Measurements from ENCODE around the gene LCN1.

The LCN1 gene

GRCh38 chr9:135520916-135521607, at the start of gene LCN1:
TSS of gene LCN1 (plus strand) at chr9:135521440. CDS start at chr9:135521498, 58 bp downstream.
- DNase-seq (ENCODE audit: low spot score) = no peak

- no peak for DNase-seq (ENCODE audit: low spot score)
These were observed 49.2 kb upstream of the LCN1 start for GRCh38 chr9:135471791-135472640.

GRCh38 chr9:135473972-135474543, 47.2 kb upstream of the LCN1 start:
- no peak for DNase-seq (ENCODE audit: low spot score)

GRCh38 chr9:135474915-135475314, 46.3 kb upstream of the LCN1 start:
- DNase-seq (ENCODE audit: low spot score) = peak; percentile 19

- DNase-seq (ENCODE audit: low spot score) = no peak
These were observed 44.5 kb upstream of the LCN1 start for GRCh38 chr9:135476561-135477355.

GRCh38 chr9:135478191-135478590, 43.0 kb upstream of the LCN1 start:
- DNase-seq (ENCODE audit: low spot score) = no peak

GRCh38 chr9:135478829-135479468, 42.3 kb upstream of the LCN1 start:
- no peak for DNase-seq (ENCODE audit: low spot score)

- DNase-seq (ENCODE audit: low spot score) = no peak
These were observed 41.7 kb upstream of the LCN1 start, which contains the start of gene PPP1R26 for GRCh38 chr9:135479469-135480052. TSS of gene PPP1R26 (plus strand) at chr9:135479782. CDS start at chr9:135484511, 4,729 bp downstream.

- no peak for DNase-seq (ENCODE audit: low spot score)
These were observed 40.9 kb upstream of the LCN1 start for GRCh38 chr9:135480071-135480939.

GRCh38 chr9:135480940-135481310, 40.3 kb upstream of the LCN1 start:
- DNase-seq (ENCODE audit: low spot score) = no peak

- no peak for DNase-seq (ENCODE audit: low spot score)
These were observed 39.1 kb upstream of the LCN1 start for GRCh38 chr9:135482015-135482754.

- no peak for DNase-seq (ENCODE audit: low spot score)
These were observed 36.6 kb upstream of the LCN1 start for GRCh38 chr9:135484460-135485277.

- DNase-seq (ENCODE audit: low spot score) = no peak
These were observed 35.9 kb upstream of the LCN1 start for GRCh38 chr9:135485385-135485784.

GRCh38 chr9:135485832-135486231, 35.4 kb upstream of the LCN1 start:
- no peak for DNase-seq (ENCODE audit: low spot score)

- DNase-seq (ENCODE audit: low spot score) = no peak
These were observed 34.8 kb upstream of the LCN1 start for GRCh38 chr9:135486267-135487065.

- DNase-seq (ENCODE audit: low spot score) = no peak
These were observed 33.8 kb upstream of the LCN1 start for GRCh38 chr9:135487281-135488012.

GRCh38 chr9:135488013-135488330, 33.3 kb upstream of the LCN1 start:
- DNase-seq (ENCODE audit: low spot score) = no peak
